Amniotic epithelial cell (primary cell): ENCODE data around the gene TRIM7.
A peak's percentile ranks its signal among the peaks of the same experiment; 100 is the strongest.
"Not testable (repeated sequence)": the region's sequence is repeated elsewhere in the genome, so short reads cannot be mapped to it uniquely, and the experiment has no call there.

Experiments used
- DNase-seq: peaks from one replicate; pipeline ENCODE4 v3.0.0-alpha.2; 2010; ENCODE audit warnings: low read depth

TRIM7 gene

DNA sequence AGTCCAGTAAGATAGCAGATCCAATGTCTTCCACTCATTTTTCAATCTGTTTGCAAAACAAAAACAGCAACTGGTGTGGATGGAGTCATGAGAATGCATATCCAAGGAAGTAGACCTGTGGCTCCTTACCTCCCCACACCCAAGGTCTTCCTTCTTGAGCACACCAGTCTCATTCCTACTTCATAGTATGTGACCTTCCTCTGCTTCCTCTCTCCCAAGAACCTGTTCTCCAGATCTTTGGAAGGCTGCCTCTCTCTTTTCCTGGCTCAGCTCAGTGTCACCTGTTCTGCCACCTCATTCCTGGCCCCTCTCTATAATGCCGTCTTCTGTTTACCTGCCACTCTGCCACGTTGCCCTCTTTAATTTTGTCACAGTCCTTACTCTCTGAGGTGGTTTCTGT lies 7.9 kb upstream of the TRIM7 start:
- no peak for DNase-seq

GRCh38 chr5:181212080-181212479 lies 7.1 kb upstream of the TRIM7 start:
- no peak for DNase-seq

DNA sequence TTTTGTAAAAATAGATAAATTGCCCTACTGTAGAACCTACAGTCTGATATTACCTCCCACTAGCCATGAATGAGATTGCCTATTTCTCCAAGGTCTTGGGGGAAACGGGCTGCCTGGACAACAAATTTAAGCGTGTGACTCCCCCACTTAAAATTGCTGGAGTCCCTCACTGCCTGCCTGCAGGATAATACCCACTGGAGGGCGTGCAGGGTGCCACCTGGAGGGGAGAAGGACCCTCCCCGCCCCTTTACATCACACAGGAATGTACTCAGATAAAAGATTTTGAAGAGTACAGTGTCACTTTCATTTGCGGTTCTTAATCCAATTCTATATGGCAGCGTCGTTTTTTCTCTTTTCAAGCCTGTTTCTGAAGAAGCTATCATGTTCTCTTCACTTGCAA lies 6.2 kb upstream of the TRIM7 start:
- no peak for DNase-seq

- DNase-seq, result not testable (repeated sequence)
These were observed 5.7 kb upstream of the TRIM7 start for GRCh38 chr5:181210698-181211097.

- not testable (repeated sequence) for DNase-seq
These were observed 5.2 kb upstream of the TRIM7 start for GRCh38 chr5:181210148-181210547.

- DNase-seq, result not testable (repeated sequence)
These were observed 4.0 kb upstream of the TRIM7 start for GRCh38 chr5:181209006-181209405.

DNA sequence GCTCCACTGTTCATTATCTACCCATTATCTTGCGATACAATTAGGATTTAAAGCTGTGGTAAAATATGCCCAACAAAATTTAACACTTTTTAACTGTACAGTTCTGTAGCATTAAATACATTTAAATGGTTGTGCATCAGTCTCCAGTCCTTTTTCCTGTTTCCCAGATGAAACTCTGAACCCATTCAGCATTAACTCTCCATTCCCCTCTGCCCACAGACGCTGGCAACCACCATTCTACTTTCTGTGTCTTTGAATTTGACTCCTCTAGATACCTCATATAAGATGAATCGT lies 2.9 kb upstream of the TRIM7 start:
- no peak for DNase-seq

DNA sequence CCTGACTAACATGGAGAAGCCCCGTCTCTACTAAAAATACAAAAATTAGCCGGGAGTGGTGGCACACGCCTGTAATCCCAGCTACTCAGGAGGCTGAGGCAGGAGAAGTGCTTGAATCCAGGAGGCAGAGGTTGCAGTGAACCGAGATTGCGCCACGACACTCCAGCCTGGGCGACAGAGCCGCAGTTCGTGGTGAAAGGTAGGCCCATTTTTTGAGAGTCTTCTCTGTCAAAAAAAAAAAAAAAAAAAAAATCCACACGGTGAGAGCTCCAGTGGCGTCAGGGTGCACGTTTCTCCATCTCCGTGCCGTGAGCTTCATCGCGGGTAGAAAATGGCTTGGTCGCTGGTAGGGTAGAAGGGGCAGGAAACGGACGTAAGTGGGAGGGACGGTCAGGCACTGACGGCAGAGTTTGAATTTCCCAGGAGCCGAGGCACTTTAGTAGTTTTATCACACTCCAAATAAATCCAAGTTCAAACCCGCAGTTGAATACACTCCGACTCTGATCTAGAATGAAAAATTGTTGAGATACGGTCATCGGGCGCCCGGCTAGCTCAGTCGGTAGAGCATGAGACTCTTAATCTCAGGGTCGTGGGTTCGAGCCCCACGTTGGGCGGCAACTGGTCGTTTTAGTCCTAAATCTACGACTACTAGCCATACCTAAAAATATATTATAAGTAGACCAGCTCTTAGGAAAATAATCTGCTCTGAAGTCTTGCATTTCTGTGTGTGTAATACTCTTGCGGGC lies 2.4 kb upstream of the TRIM7 start:
- DNase-seq, result peak; percentile 89

- DNase-seq, result peak; percentile 27
These were observed 1.0 kb upstream of the TRIM7 start for GRCh38 chr5:181205761-181206649.

DNA sequence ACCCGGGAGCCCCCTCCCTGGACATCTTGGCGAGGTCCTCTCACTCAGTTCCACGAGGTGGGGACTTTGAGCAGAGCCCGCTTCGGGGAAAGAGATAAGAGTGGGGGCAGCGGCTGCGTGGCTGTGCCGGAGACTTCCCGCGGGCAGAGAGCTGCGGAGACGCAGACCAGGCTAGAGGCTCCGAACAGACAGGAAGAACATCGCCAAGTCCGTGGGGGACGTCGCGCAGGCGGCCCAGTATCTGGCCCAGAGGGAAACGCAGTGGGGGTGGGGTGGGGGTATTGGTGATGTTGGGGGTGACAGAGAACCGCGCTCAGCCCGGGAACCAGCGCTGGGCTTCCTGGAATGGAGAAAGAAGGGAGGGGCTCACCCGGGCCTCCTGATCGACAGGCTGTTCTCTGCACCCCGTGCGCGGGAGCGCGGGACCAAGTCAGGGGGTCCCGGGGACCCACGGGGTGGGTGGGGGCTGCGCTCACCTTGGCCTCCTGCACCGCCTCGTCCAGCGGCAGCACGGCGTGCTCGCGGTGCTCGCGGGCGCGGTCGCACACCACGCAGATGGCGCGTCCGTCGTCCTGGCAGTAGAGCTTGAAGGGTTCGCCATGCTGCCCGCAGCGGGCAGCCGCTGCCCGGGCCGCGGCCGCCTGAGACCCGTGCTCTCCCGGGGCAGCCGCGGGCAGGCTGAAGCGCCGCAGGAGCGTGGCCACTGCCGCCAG lies 727 bp downstream of the TRIM7 start:
- DNase-seq, result peak; percentile 33

- no peak for DNase-seq
These were observed 1.3 kb downstream of the TRIM7 start for GRCh38 chr5:181203777-181204112.

- peak; percentile 66 for DNase-seq
These were observed 1.8 kb downstream of the TRIM7 start for GRCh38 chr5:181203093-181203711.

GRCh38 chr5:181200816-181201215 lies 4.2 kb downstream of the TRIM7 start:
- no peak for DNase-seq

GRCh38 chr5:181199881-181200638 lies 4.9 kb downstream of the TRIM7 start:
- no peak for DNase-seq

- no peak for DNase-seq
These were observed 6.0 kb downstream of the TRIM7 start for GRCh38 chr5:181198905-181199519.

- no peak for DNase-seq
These were observed 6.8 kb downstream of the TRIM7 start for GRCh38 chr5:181198106-181198685.

DNA sequence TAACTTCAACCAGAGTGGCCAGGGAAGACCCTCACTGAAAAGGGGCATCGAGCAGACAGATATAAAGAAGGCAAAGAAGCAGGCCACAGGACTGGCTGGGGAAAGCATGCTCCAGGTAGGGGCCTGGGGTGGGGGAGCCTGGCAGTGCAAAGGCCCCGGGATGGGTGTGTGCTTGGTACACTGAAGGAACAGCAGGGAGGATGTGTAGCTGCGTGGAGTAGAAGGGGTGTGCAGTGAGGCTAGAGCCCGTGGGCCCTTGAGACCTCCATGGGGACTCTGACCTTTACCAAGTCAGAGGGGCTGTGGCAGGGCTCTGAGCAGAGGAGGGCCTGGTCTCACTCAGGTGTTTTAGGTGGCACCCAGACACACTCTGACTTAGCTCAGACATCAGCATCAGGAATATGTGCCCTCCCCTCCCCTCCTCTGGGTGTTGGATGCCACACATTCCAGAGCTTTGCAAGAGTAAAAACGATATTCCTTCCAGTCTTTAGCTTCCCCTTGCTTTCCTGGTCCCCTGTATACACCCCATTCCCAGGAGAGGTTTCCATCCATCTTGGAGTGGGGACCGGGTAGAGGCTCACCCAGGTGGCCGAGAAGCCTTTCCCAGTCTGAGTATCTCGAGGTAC lies 7.6 kb downstream of the TRIM7 start:
- DNase-seq, result no peak

- no peak for DNase-seq
These were observed 9.7 kb downstream of the TRIM7 start for GRCh38 chr5:181195249-181195761.

DNA sequence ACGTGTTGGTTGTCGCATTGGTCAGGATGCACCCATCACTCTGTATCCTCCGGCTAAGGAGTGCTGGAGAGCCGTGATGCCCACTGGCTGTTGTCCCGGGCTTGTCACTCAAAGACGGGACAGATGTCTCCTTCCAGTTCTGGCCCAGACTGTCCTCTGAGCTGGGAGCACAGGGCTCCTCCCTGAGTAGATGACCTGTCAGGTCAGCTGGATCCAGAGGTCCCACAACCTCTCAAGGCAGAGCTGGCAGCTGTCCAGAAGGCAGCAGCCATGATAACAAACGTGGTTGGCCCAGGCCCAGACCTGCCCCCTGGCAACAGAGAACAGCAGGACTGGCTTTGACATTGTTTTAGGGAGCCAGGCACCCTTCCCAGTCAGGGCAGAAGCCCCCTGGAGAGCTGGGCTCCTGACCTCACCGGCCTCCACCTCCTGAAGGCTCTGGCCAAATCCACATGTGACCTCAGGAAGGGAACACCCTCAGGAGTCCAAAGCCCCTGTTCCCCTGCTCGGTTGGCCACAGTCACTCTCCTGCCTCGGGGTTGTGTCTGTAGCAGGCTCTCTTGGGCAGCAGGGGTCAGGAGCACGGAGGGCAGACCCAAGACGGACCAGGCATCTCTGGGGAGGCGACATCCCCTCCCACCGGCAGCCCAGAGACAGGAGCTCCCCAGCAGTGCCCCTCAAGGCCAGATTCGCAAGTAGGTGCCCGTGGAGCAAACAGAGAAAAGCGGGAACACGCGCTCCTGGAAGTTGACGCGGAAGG lies 10.3 kb downstream of the TRIM7 start:
- no peak for DNase-seq
